ENCODE measurements around the gene JPH3.

The JPH3 gene

GRCh38 chr16:87602821-87603683 lies 744 bp downstream of the JPH3 start:
- DNase-seq, result no peak

GRCh38 chr16:87603684-87604633 lies 1.7 kb downstream of the JPH3 start:
- DNase-seq, result no peak

GRCh38 chr16:87604634-87605111 lies 2.4 kb downstream of the JPH3 start:
- DNase-seq, result no peak

GRCh38 chr16:87607223-87607622 lies 4.9 kb downstream of the JPH3 start:
- no peak for DNase-seq

GRCh38 chr16:87607871-87608270 lies 5.6 kb downstream of the JPH3 start:
- DNase-seq, result no peak

- no peak for DNase-seq
Observed at GRCh38 chr16:87608400-87608985, 6.2 kb downstream of the JPH3 start.

GRCh38 chr16:87610026-87610425 lies 7.7 kb downstream of the JPH3 start:
- no peak for DNase-seq

- DNase-seq, result no peak
Observed at GRCh38 chr16:87611456-87611855, 9.1 kb downstream of the JPH3 start.

- DNase-seq, result no peak
Observed at GRCh38 chr16:87613961-87614360, 11.7 kb downstream of the JPH3 start.

GRCh38 chr16:87615621-87616041 lies 13.3 kb downstream of the JPH3 start:
- DNase-seq, result no peak

- DNase-seq, result no peak
Observed at GRCh38 chr16:87616556-87616955, 14.2 kb downstream of the JPH3 start.

- no peak for DNase-seq
Observed at GRCh38 chr16:87618216-87618615, 15.9 kb downstream of the JPH3 start.

GRCh38 chr16:87619360-87620200 lies 17.3 kb downstream of the JPH3 start:
- DNase-seq, result no peak

GRCh38 chr16:87620201-87620495 lies 17.8 kb downstream of the JPH3 start:
- no peak for DNase-seq

GRCh38 chr16:87621550-87621829 lies 19.2 kb downstream of the JPH3 start:
- DNase-seq, result no peak

GRCh38 chr16:87621976-87622713 lies 19.8 kb downstream of the JPH3 start:
- DNase-seq, result no peak

- no peak for DNase-seq
Observed at GRCh38 chr16:87622756-87623319, 20.5 kb downstream of the JPH3 start.

GRCh38 chr16:87625241-87625797 lies 23.0 kb downstream of the JPH3 start:
- DNase-seq, result no peak

- DNase-seq, result no peak
Observed at GRCh38 chr16:87626401-87626800, 24.1 kb downstream of the JPH3 start.

GRCh38 chr16:87626905-87627304 lies 24.6 kb downstream of the JPH3 start:
- DNase-seq, result no peak

- DNase-seq, result no peak
Observed at GRCh38 chr16:87627542-87628245, 25.4 kb downstream of the JPH3 start.

All from SIG-M5 (cell line).